ENCODE measurements around the gene LAMC3.

The LAMC3 gene

DNA sequence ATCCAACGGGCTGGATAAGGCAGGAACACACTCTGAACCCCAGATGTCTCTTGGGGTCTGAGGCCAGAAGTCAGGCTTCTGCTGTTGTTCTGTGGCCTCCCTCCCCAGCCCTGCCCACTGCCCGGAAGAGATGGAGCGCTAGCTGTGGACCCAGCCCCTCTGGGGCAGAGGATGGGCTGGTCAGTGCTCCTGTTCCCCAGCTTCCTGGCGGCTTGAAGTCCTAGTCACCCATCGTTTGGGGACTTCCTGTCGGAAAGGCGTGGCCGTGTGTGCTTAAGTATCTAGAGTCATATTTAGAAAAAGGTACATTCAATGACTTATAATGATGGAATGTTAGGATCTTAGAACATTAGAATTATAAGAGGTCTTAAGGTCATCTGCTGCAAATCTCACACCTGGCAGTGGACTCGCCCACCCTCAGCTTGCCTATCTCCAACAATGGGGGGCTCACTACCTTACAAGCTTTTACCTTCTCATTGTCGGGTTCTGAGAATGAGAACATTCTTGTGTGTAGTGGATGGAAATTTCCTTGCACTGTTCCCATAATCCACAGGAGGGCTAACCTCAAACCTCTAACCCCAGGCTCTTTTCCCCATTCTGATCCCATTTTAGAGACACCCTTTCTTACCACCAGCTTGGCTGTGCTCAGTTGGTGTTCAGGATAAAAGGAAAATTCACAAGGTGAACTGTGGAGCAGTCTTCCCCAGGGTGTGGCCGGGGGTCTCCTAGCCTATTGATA is 74.0 kb downstream of the LAMC3 start:
- H3K4me3 ChIP-seq (ENCODE audit: control insufficient read depth, low read depth, low read length), result no peak overlapping the region
- TF ChIP-seq, protein P1, sequence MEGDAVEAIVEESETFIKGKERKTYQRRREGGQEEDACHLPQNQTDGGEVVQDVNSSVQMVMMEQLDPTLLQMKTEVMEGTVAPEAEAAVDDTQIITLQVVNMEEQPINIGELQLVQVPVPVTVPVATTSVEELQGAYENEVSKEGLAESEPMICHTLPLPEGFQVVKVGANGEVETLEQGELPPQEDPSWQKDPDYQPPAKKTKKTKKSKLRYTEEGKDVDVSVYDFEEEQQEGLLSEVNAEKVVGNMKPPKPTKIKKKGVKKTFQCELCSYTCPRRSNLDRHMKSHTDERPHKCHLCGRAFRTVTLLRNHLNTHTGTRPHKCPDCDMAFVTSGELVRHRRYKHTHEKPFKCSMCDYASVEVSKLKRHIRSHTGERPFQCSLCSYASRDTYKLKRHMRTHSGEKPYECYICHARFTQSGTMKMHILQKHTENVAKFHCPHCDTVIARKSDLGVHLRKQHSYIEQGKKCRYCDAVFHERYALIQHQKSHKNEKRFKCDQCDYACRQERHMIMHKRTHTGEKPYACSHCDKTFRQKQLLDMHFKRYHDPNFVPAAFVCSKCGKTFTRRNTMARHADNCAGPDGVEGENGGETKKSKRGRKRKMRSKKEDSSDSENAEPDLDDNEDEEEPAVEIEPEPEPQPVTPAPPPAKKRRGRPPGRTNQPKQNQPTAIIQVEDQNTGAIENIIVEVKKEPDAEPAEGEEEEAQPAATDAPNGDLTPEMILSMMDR (IDR thresholded peaks at IDR 0.05; ENCODE audit: control insufficient read depth, insufficient read depth, low read depth, low read length, missing control alignments), result no peak
- DNase-seq (ENCODE audit: low read depth), result no peak

GRCh38 chr9:131084661-131085369 is 75.8 kb downstream of the LAMC3 start:
- no peak for DNase-seq (ENCODE audit: low read depth)
- H3K4me3 ChIP-seq (ENCODE audit: control insufficient read depth, low read depth, low read length), result no peak overlapping the region
- TF ChIP-seq, protein P1 (IDR thresholded peaks at IDR 0.05; ENCODE audit: control insufficient read depth, insufficient read depth, low read depth, low read length, missing control alignments), result no peak

- TF ChIP-seq, protein P1 (IDR thresholded peaks at IDR 0.05; ENCODE audit: control insufficient read depth, insufficient read depth, low read depth, low read length, missing control alignments), result no peak
- H3K4me3 ChIP-seq (ENCODE audit: control insufficient read depth, low read depth, low read length), result no peak overlapping the region
- no peak for DNase-seq (ENCODE audit: low read depth)
Measured at GRCh38 chr9:131085370-131086122, 76.6 kb downstream of the LAMC3 start.

GRCh38 chr9:131087354-131087893 is 78.5 kb downstream of the LAMC3 start:
- no peak for DNase-seq (ENCODE audit: low read depth)
- no peak overlapping the region for H3K4me3 ChIP-seq (ENCODE audit: control insufficient read depth, low read depth, low read length)
- TF ChIP-seq, protein P1 (IDR thresholded peaks at IDR 0.05; ENCODE audit: control insufficient read depth, insufficient read depth, low read depth, low read length, missing control alignments), result no peak

GRCh38 chr9:131090025-131090787 is 81.2 kb downstream of the LAMC3 start:
- TF ChIP-seq, protein P1 (IDR thresholded peaks at IDR 0.05; ENCODE audit: control insufficient read depth, insufficient read depth, low read depth, low read length, missing control alignments), result no peak
- DNase-seq (ENCODE audit: low read depth), result no peak
- H3K4me3 ChIP-seq (ENCODE audit: control insufficient read depth, low read depth, low read length), result no peak overlapping the region

Measured in AG09309 (cell line).